DMS 273 (cell line): ENCODE measurements around the gene PTPN2.
"Not testable (repeated sequence)": the region's sequence is repeated elsewhere in the genome, so short reads cannot be mapped to it uniquely, and the experiment has no call there.

Experiments used
- DNase-seq: peaks from one replicate; lab custom pipeline; 2025; ENCODE audit not compliant: unreplicated experiment; lab: John Stamatoyannopoulos, UW

The PTPN2 gene

DNA sequence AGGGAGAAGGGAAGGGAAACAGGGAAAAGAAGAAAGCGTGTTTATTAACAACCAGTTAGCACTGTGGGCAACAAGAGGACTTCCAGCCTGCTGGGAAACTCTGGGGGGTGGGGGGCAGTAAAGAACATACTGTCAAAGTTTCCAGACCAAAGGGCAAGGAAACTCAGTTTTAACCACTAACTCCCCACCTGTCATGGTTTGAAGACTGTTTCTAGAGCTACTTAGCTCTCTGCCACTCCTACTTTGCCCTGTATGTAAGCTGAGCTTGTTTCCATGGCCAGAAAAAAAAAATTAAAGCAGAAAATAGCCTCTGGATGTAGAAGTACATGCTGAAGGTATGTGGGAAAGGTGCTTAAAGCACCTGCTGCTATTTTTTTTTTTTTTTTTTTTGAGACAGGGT is 11.0 kb upstream of the PTPN2 start:
- DNase-seq = no peak

DNA sequence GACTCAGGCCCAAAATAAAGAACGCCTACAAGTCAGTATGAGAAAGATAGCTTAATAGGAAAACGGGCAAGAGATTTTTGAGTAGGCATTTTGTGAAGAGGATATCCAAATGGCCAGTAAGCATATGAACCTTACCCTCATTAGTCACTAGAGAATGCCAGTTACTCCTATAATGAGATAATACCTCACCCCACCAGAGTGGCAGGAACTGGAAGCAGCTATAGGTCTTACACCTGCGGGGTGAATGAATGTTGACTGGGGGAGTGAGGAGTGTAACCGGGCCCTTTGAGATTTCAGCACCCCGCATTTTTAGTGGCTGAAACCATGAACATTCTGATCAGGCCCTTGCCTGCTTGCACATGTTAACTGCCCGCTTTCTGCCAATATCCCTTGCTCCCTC is 7.5 kb upstream of the PTPN2 start:
- no peak for DNase-seq

DNA sequence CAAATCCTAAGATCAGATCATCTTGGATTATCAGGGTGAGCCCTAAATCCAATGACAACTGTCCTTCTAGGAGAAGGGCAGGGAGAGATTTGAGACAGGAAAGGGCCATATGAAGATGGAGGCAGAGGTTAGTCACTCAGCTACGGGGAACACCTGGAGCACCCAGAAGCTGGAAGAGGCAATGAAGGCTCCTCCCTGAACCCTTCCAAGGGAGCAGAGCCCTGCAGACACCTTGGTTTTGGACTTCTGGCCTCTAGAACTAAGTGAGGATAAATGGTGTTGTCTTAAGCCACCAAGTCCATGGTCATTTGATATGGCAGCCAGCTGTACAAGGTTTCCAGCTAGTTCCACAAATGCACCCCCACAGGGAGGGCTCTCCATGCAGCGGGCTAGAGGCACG is 6.9 kb upstream of the PTPN2 start:
- DNase-seq = peak; percentile 14

DNA sequence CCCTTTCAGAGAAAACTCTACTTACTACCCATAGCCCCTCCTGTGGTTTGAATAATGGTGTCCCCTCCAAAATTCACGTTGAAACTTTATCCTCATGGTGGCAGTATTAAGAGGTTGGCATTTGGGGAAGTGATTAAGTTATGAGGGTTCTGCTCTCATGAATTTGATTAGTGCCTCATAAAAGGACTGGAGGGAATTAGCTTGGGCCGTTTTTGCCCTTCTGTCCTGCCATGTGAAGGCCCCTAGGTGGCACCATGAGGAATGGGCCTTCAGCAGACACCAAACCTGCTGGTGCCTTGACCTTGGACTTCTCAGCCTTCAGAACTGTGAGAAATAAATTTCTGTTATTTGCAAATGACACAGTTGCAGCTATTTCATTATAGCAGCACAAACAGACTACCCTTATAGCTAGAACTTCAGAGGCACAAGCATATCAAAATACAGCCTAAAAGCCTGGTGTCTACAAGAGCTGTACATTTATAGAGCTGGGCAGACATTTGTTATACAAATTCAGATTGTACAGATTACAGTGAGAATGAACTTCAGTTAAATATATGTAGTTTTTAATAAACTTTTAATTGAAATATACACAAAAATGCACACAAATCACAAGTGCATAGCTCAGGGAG is 2.6 kb upstream of the PTPN2 start:
- DNase-seq = peak; percentile 65

DNA sequence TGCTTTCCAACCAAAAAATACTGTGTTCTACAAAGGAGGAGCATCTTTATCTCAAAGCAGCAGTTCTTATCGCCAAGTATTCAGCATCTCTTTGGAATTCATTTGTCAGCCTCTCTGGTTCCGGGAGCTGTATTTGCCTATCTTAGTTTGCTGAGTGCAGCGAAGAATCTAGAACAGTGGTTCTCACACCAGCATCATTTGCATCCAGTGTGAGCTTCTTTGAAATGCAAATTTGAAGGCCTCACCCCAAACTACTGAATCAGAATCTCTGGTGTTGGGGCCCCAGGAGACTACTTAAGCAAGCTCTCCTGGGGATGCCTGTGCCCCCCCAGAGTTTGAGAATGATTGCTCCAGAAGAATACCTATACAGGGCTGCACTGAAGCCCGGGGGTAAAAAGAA is 1.5 kb upstream of the PTPN2 start:
- DNase-seq = no peak

DNA sequence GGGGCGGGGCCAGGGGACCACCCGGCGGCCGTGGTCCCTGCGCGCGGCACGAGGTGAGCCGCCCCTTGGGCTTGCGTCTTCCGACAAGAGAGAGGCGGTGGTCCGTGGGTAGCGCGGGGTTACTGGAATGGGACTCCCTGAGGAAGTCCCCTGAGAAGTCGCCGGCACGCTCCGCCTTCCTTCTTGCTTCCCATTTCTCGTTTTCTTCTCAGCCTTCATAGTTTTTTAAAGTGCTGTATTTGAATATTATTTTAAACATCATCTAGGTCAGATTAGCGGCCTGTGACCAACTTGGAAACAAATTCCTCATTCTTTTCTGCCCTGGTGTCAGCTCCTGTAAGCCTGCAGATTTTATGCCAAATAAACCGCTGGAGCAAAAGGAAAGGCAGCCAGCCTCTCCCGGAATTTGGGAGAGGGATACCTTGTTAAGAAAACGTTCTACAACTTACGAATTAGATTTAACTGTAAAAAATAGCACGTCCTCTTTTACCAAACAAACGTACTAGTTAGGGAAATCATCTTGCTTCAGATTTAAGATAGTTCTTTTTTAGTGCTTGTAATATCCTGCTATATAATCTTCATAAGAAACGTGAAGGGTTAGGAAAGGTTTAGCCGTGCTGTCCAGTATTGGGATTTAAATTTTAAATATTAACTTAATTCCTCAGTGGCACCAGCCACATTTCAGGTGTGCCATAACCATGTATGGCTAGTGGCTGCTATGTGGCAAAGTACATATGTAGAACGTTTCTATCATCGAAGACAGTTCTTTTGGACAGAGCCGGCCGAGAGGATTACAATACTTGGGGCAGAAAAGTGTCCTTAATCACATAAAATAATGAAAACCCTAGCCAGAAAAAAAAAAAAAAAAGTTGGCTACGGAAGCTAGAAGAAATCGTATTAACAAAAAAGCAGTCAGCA is 628 bp upstream of the PTPN2 start:
- DNase-seq = no peak

DNA sequence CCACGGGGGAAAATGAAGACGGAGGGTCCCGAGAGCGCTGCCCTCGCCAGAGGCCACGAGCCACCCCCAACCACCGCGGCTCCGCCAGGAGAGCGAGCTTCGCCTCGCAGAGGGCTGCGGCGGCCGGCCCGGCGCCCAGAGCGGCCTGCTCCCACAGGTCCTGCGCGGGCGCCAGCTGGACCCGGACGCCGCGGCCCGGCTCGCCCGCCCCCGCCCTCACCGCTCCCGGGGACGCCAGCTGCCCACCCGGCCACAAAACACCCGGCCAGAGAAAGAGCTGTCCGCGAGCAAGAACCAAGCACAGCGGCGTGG is 709 bp downstream of the PTPN2 start:
- DNase-seq = peak; percentile 78

DNA sequence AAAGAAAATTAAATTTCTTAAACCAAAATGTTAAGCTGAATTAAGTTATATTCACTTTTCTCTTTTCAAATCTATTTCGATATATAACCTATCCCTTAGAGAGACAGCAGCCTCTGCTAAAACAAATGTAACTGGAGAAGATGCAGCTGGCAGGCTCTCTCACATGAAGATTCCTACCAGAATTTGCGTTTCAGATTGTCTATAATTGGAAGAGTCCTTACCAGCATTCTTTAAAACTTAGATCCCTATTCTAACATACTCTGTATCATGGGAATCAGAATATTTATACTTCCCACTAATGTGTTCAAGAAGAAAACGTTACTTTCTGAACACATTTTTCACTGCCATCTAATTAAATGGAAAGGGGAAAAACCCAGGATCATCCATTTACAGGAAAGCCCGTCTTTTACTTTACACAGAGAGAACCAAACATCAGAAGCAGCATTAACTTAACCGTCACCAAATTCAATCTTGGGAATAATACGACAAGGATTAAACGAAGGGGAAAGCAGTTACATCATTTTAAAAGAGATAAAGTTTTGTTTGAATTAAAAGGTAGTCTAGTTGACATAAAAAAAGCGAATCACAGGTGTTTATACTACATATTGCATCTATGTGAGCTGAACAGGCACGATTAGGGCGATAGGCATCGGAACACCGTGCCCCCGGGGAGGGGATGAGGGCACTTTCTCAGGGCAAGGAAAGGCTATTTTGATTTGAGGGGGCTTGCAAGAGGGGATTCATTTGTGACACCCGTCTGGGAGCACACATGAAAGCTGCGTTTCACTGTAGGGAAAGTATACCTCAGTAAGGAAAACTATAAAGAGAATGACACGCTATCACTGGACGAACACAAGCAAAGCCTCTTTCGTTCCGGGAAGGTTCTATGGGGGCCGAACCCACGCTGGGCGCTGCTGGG is 1.3 kb downstream of the PTPN2 start:
- peak; percentile 55 for DNase-seq

DNA sequence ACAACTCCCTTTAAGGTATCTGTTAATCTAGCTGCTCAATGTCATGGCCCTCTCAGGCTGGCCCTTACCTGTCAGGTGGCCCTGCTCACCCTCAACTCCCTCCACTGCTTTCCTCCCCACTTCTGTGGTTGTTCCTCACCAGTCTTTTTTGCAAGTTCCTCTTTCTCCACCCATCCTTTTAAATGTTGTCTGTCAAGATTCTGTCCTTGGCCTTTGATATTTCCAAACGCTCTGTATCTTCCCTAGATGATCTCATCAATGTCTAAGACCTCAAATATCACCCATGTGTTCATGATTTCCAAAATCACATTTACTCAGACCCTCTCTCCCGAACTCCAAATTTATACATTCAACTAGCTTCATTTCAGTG is 3.5 kb downstream of the PTPN2 start:
- no peak for DNase-seq

DNA sequence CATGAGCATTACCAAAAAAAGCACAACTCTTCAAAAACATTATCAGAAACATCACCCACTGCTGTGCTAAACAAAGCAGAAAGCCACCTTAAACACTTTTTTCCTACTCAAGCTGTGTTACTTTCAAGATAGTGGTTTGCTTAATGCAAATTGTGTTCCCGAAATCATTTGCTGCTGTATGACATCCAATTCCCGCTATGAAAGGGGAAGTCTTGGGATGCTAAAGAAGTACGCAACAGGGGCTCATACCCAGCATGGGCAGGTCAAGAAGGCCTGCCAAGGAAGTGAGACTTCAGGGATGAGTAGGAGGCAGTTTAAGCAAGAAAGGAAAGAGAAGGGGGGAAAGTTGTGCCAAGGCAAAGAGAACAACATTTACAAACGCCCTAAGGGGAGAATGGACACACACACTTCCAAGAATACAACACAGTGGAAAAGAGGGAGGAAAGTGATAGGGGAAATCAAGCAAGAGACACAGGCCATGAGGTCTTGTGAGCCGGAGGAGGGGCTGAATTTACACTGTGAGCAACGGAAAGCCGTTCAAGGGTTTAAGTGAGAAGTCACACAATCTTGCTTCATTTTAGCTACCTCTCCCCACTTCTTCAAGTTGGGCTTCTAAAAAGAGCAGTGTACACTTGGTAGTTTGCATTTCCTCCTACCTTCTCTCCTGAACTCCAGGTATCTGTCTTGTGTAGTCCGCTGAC is 4.0 kb downstream of the PTPN2 start:
- no peak for DNase-seq

DNA sequence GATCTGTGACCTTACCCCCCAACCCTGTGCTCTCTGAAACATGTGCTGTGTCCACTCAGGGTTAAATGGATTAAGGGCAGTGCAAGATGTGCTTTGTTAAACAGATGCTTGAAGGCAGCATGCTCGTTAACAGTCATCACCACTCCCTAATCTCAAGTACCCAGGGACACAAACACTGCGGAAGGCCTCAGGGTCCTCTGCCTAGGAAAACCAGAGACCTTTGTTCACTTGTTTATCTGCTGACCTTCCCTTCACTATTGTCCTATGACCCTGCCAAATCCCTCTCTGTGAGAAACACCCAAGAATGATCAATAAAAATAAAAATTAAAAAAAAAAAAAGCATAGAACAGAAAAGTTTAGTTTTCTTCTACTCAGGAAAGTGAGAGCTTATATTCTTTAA is 9.0 kb downstream of the PTPN2 start:
- not testable (repeated sequence) for DNase-seq

DNA sequence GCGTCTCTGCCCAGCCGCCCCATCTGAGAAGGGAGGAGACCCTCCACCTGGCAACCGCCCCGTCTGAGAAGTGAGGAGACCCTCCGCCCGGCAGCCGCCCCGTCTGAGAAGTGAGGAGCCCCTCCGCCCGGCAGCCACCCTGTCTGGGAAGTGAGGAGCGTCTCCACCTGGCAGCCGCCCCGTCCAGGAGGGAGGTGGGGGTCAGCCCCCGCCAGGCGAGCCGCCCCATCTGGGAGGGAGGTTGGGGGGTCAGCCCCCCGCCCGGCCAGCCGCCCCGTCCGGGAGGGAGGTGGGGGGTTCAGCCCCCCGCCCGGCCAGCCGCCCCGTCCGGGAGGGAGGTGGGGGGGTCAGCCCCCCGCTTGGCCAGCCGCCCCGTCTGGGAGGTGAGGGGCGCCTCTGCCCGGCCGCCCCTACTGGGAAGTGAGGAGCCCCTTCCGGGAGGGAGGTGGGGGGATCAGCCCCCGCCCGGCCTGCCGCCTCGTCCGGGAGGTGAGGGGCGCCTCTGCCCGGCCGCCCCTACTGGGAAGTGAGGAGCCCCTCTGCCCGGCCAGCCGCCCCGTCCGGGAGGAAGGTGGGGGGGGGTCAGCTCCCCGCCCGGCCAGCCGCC is 10.0 kb downstream of the PTPN2 start:
- DNase-seq = not testable (repeated sequence)

DNA sequence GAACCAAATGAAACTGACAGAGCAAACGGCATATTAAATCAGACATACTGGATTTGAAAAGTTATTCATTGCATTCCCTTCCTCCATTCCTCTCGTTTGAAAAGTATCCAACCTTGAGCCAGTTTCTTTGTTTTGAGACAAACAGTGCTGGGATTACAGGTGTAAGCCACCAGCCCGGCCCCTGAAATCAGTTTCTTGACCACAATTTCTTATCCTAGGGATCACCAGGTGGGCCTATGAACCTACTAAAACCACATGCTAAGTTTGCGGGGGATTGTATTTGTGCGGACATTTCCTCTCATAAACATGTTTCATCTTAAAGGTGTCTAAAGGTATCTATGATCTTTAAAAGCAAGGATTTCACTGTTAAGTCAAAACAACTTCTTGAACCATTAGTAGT is 11.6 kb downstream of the PTPN2 start:
- no peak for DNase-seq

DNA sequence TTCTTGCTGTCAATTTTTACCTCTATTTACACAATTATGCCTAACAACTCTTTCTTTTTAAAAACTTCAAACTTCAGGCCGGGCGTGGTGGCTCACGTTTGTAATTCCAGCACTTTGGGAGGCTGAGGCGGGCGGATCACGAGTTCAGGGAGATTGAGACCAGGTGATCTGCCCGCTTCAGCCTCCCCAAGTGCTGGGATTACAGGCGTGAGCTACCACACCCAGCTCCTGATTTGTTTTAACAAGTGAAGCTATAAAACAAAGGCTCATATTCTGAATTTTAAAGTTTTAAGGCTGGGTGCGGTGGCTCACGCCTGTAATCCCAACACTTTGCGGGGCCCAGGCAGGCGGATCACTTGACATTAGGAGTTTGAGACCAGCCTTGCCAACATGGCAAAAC is 15.5 kb downstream of the PTPN2 start:
- DNase-seq = no peak

DNA sequence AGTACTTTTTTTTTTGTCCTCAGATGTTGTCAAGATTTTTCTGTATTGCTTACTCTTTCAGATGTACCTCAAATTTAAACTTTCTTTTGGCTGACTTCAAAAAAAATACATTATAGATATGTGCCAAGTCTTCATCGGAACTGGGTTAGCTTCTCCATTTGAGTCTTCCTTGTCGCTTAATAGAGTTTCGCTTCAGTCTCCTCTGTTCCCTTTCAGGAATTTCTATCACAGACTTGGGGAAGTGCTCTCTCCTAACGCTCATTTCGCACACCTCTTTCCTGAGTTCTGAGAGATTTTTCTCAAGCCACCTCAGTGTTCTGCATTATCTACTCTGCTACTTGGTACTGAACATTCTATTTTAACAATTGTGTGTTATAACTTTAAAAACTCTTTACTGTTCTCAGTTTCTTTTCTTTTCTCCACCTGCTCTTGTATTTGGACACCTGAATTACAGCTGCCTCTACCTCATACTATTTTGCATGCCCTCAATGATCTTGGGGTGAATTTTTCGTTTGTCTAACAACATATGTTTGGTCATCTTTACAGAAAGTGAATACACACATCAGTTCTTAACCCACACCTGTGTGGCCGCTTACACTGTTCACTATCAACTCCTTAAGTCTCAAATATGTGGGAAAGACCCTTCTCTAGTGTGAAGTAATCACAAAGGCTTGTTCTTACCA is 16.5 kb downstream of the PTPN2 start:
- no peak for DNase-seq

DNA sequence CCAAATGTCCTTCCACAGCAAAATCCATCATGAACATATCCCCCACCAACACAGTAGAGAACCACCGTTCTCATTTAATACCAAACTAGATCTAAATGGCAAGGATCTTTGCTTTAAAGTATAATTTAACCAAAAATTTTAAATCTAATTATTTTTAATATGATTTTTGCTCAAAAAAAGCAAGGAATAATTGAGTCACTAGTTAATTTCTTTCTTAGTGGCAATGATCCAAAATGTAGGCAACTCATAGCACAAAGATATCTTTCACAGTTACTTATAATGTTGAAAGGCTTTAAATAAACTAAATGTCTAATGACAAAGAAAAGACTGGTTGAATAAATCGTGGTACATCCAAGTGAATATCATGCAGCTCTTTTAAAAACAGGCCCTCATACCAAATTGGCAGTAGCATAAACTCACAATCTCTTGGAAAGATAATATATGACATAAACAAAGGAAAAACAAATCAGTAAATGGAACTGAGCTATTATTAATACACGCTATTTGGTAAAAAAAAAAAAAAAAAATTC is 20.3 kb downstream of the PTPN2 start:
- DNase-seq = no peak

DNA sequence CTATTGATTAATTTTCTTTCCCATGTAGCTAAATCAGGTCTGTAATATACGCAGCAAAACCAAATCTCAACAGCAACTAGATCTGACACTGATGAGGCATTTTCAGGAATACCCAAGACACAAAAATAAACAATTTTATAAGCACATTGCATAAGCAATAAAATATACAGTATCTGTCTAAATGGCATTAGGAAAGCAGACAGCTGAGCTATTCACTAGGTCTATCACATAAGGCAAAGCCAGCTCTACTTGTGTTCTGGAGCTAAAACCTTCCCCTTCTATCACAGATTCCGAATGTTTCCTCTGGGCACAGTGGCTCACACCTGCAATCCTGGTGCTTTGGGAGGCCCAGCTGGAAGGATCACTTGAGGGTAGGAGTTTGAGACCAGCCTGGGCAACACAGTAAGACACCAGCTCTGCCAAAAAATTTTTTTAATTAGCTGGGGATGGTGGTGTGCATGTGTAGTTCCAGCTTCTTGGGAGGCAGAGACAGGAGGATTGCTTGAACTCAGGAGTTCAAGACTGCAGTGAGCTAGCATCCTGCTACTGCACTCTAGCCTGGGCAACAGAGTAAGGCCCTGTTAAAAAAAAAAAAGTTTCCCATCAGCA is 21.1 kb downstream of the PTPN2 start:
- no peak for DNase-seq

DNA sequence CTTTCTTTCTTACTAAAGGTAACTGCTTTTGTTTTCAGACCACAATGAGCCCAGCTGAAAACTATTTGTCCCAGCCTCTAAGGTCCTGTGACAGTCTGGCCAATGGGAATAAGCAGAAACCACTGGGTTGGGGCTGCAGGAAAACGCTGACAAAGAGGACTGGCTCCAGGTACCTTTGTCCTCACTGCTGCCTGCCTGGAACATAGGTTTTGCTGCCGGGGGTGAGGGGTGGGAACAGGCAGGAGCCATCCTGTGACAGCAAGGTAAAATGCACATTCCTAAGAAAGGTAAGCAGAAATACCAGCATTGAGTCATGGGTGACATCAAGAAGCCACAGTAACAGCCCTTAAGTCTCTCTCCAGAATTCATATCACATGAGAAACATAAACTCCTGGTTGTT is 21.6 kb downstream of the PTPN2 start:
- no peak for DNase-seq

DNA sequence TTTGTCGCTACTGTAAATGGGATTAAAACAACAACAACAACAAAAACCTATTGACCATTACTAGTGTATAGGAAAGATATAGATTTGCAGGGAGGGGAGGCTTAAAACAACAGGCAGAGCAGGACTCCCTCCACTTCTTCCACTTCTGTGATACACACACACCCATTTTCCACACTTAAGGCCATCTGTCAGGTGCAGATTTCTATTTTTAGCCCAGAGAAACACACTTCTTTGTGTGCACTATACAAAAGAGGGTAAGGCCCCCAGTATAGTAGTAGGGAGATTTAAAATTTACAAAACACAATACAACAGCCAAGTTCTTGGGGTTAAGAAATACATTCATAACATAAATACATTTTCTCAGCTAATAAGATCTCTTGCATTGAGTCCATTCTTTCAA is 22.4 kb downstream of the PTPN2 start:
- peak; percentile 31 for DNase-seq

DNA sequence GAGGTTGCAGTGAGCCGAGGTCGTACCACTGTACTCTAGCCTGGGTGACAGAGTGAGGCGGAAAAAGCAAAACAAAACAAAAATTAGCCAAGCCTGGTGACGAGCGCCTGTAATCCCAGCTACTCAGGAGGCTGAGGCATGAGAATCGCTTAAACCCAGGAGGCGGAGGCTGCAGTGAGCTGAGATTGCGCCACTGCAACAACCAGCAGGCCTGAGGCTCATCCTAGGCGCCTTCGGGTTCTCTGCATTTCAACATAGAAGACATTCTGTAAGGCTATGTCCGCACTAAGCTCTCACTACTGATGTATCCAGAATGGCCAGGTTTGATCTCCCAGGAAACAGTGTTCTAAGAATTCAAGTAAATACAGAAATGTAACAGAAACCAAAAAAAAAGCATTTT is 23.5 kb downstream of the PTPN2 start:
- DNase-seq = no peak
